Measurements from ENCODE around the gene ACSM4. TPM values are rescaled to one million over a fixed set of nuclear protein-coding genes. Genes with fewer than 3 reads are reported as not detected.
"Not testable (repeated sequence)": the region's sequence is repeated elsewhere in the genome, so short reads cannot be mapped to it uniquely, and the experiment has no call there.

Gene ACSM4
- polyA plus RNA-seq (ENCODE audit: insufficient read depth in 1 of 5, insufficient read length in 5 of 5, low replicate concordance in 1 of 5): under 1 TPM in 3 of 5 donors, not detected in 2; 0.05 to 0.20 (median 0.12) TPM
- long read RNA-seq, donor 1: 0 reads
- long read RNA-seq, donor 2: 0 reads
- long read RNA-seq, donor 3: 0 reads
- long read RNA-seq, donor 4: 0 reads
- long read RNA-seq, donor 5: 0 reads
- long read RNA-seq, donor 6: 0 reads
- long read RNA-seq, donor 7: 0 reads
- long read RNA-seq, donor 8: 0 reads

- DNase-seq: no peak
Observed at GRCh38 chr12:7303772-7304171, at the start of gene ACSM4. Gene ACSM4 (plus strand): TSS chr12:7304072. CDS start chr12:7304332, 260 bp downstream.

GRCh38 chr12:7259060-7259459 is 44.8 kb upstream of the ACSM4 start:
- DNase-seq: no peak

- no peak for DNase-seq
Observed at GRCh38 chr12:7264538-7264937, 39.3 kb upstream of the ACSM4 start.

- no peak for DNase-seq
Observed at GRCh38 chr12:7265251-7265650, 38.6 kb upstream of the ACSM4 start.

GRCh38 chr12:7269273-7269672 is 34.6 kb upstream of the ACSM4 start:
- no peak for DNase-seq

- no peak for DNase-seq
Observed at GRCh38 chr12:7271893-7272514, 31.9 kb upstream of the ACSM4 start.

GRCh38 chr12:7275482-7275881 is 28.4 kb upstream of the ACSM4 start:
- DNase-seq: not testable (repeated sequence)

GRCh38 chr12:7282844-7283243 is 21.0 kb upstream of the ACSM4 start:
- DNase-seq: no peak

- no peak for DNase-seq
Observed at GRCh38 chr12:7289743-7290142, 14.1 kb upstream of the ACSM4 start.

- DNase-seq: not testable (repeated sequence)
Observed at GRCh38 chr12:7290588-7290987, 13.3 kb upstream of the ACSM4 start.

- no peak for DNase-seq
Observed at GRCh38 chr12:7292300-7292699, 11.6 kb upstream of the ACSM4 start.

GRCh38 chr12:7293670-7294069 is 10.2 kb upstream of the ACSM4 start:
- no peak for DNase-seq

- DNase-seq: no peak
Observed at GRCh38 chr12:7295529-7295928, 8.3 kb upstream of the ACSM4 start.

- no peak for DNase-seq
Observed at GRCh38 chr12:7297865-7298264, 6.0 kb upstream of the ACSM4 start.

GRCh38 chr12:7302266-7302986 is 1.4 kb upstream of the ACSM4 start:
- no peak for DNase-seq

- DNase-seq: no peak
Observed at GRCh38 chr12:7303230-7303629, 642 bp upstream of the ACSM4 start.

GRCh38 chr12:7304456-7304855 is 584 bp downstream of the ACSM4 start:
- no peak for DNase-seq

GRCh38 chr12:7310070-7310469 is 6.2 kb downstream of the ACSM4 start:
- DNase-seq: no peak

GRCh38 chr12:7319930-7320329 is 16.1 kb downstream of the ACSM4 start:
- DNase-seq: no peak

- DNase-seq: no peak
Observed at GRCh38 chr12:7321624-7322023, 17.8 kb downstream of the ACSM4 start.

- no peak for DNase-seq
Observed at GRCh38 chr12:7322599-7322998, 18.7 kb downstream of the ACSM4 start.

- DNase-seq: no peak
Observed at GRCh38 chr12:7324176-7324575, 20.3 kb downstream of the ACSM4 start.

GRCh38 chr12:7327918-7328317 is 24.0 kb downstream of the ACSM4 start:
- DNase-seq: no peak

Data from right lung (tissue), 10 donors.